Measurements from ENCODE around the gene RPRD1B.

The RPRD1B gene

GRCh38 chr20:38033330-38034107, at the start of gene RPRD1B, which contains the start of gene TTI1:
Gene RPRD1B (plus strand): TSS chr20:38033746. CDS start chr20:38033948, 202 bp downstream.
Gene TTI1 (minus strand): TSS chr20:38033456. CDS start chr20:38013816, 19,640 bp downstream.
- DNase-seq (ENCODE audit: low spot score), result peak; percentile 93

GRCh38 chr20:37984018-37984785, 49.3 kb upstream of the RPRD1B start:
- DNase-seq (ENCODE audit: low spot score), result no peak

DNA sequence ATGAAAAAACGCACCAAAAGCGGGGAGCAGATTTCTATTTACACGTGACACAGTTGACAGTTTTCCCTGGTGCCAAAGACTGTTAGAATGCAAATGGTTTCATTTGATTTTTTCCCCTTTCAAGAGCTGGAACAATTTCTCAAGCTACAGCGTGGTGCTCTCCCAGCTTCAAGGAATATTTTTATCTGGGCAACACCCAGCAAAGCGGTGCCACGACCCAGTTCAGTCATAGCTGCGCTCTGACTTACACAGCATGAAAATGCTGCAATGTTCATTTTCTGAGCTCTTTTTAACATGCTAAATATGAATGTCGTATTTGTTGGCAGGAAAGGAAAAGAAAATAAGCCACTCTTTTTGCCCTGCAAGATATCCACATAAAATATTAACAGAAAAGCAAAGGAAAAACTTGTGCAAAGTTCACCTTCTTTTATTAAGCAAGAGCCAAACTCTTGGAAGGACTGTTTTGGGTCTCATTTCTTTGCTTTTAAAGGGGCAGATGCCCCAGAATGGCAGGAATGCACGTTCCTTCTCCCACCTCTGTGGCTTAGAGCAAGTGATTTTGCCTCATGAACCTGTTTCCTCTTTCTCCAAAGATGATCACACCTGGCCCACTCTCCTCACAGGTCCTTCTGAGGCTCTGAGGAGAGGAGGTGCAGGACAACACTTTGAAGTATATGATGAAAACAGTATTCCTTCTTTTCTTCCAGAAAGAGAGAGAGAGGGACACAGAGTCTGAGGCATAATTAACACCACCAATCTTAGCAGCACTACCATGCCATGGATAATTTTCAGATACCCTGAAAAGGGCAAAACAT, 47.3 kb upstream of the RPRD1B start:
- no peak for DNase-seq (ENCODE audit: low spot score)

- DNase-seq (ENCODE audit: low spot score), result no peak
Observed at GRCh38 chr20:37986873-37987601, 46.5 kb upstream of the RPRD1B start.

GRCh38 chr20:37987602-37988290, 45.8 kb upstream of the RPRD1B start:
- DNase-seq (ENCODE audit: low spot score), result peak; percentile 69

DNA sequence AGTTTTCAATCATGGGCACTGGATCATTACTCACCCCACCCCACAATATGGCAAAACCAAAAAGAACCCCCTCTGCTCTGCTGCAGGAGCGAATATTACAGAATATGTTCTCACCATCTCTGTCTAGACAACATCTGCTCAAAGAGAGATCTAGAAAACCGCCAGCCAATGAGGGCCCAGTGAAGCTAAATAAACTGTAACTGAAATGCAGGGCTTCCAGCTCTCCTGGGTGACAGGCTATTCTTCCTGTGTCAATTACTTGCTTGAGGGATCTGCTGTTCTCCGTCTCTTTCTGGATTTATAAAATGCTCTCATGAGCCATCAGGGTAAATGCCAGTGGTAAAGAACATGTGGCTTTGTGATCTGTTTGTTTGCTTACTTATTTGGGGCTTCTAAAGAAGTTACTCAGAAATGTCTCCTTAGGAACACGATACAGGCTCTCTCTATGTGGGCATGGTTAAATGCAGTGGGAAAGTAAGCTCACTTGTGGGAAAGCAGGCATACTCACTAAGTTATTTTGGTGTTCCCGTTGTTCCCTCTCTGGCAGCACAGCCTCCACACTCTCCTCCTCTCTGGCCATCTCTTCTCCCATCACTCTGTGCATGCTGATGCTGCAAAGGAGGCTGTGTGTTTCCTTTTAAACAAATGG, 45.1 kb upstream of the RPRD1B start:
- no peak for DNase-seq (ENCODE audit: low spot score)

DNA sequence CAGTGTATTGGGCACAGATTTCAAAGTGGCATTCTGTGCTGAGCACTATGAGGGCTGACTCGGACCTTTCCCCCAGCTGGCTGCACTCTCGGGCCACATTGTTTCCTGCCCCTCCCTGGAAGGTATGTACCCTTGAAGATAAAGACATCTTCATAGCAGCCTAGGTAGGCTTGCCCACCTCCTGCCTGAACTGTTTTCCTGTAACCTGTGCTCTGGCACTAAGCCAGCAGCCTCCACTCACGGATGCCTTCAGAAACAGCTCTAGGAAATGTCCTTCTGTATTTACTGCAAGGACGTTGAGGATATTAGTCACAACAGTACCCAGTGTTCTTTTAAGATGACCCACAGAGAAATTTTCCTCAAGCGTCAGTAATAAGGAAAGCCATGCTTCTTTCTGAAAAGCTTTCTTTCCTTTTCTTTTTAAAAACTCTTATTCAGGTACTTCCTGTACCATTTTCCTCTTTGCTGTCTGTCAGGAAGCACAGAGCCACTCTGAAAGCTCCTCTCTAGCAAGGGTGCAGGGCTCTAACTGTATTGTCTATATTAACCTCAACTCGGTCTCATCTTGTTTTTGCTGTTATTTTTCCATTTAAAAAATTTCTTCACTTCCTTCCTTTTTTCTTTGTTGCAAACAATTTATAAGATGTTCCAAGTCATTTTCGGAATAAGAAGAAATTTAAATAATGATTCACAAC, 43.8 kb upstream of the RPRD1B start:
- no peak for DNase-seq (ENCODE audit: low spot score)

GRCh38 chr20:37990571-37991151, 42.9 kb upstream of the RPRD1B start:
- DNase-seq (ENCODE audit: low spot score), result peak; percentile 26

DNA sequence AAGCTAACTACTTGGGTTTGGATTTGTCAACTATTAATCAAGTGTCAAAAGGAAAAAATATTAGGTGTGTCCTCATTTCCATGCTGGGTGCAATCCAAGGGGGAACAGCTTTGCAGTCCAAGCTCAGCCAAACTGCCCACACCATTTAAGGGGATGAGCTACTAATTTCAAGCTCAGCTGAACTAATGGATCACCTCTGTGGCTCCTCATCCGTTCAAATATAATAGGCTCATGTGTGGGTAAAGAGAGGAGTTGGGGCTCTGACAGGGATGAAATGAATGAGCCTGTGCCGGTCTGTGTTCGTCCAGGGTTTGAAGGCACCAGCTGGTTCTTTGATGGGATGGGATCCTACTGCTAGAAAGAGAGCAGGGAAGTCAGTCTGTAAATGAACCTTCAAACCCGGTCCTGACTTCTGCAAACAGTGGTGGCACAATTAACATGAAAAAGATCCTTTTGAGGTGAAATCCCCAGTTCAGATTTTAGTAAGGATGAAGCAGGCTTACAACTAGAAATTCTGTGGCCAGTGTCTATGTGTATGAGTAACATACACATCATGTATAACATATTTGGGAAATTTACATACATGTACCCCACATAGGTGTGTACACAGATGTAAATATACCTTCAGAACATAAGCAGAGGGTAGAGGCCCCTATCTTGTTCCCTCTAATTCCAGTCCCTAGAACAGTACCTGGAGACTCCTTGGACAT, 42.2 kb upstream of the RPRD1B start:
- no peak for DNase-seq (ENCODE audit: low spot score)

DNA sequence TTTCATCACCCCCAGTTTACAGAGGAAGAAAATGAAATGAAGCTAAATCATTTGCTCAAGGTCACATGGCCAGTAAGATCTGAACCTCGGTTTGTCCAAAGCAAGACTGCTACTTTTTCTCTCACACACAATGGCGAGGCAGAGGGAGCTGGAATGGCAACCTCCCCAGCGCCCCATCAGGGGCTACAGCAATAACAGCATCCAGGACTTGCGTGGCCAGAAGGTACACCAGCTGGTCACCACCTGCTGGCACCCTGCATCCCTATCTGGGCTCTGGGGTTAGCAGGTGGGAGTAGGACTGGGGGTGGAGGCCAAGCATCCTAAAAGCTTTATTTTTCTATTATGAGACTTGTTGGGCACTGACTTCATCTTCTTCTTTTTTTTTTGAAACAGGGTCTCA, 41.6 kb upstream of the RPRD1B start:
- no peak for DNase-seq (ENCODE audit: low spot score)

GRCh38 chr20:37992802-37993409, 40.6 kb upstream of the RPRD1B start:
- peak; percentile 52 for DNase-seq (ENCODE audit: low spot score)

GRCh38 chr20:37994512-37994911, 39.0 kb upstream of the RPRD1B start:
- DNase-seq (ENCODE audit: low spot score), result no peak

GRCh38 chr20:37995856-37996605, 37.5 kb upstream of the RPRD1B start:
- DNase-seq (ENCODE audit: low spot score), result no peak

GRCh38 chr20:37997516-37997915, 36.0 kb upstream of the RPRD1B start:
- DNase-seq (ENCODE audit: low spot score), result no peak

DNA sequence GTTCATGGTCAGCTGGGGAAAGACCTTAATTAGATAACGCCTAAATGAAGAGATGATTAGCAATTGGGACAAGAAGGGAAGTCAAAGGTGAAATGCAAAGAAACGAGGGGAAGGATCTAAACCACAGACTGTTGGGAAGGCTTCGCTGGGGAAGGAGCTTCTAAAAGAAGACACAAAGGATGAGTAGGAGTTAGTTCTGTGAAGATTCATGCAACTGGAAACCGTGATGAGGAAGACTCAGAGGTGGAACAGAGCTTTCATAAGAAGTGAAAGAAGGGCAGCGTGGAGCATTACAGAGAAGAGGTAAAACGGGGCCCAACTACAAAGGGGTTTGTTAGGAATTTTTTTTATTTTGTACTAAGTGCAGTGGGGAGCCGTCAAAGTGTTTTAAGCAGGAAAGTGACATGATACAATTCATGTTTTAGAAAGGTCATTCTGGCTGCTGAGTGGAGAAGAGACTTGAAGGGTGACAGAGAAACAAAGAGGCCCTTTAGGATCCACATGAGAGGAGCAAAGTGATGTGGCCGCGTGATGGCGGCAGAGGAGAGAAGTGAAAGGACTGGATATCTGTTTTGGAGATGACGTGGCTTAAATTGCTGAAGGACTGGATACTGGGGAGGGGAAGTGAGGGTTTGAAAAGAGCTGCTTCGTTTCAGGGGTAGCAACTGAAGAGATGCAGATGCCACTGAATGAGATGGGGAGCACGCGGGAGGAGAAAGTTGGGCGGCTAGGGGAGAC, 33.9 kb upstream of the RPRD1B start:
- DNase-seq (ENCODE audit: low spot score), result no peak

GRCh38 chr20:38000293-38000692, 33.3 kb upstream of the RPRD1B start:
- DNase-seq (ENCODE audit: low spot score), result no peak
